Measurements from ENCODE around the gene BTBD16. TPM values are rescaled to one million over a fixed set of nuclear protein-coding genes. Genes with fewer than 3 reads are reported as not detected.

BTBD16 gene
- total and polyA plus RNA-seq, 2 of the 4 experiments (the other 2 are of a cell fraction) = not detected

DNA sequence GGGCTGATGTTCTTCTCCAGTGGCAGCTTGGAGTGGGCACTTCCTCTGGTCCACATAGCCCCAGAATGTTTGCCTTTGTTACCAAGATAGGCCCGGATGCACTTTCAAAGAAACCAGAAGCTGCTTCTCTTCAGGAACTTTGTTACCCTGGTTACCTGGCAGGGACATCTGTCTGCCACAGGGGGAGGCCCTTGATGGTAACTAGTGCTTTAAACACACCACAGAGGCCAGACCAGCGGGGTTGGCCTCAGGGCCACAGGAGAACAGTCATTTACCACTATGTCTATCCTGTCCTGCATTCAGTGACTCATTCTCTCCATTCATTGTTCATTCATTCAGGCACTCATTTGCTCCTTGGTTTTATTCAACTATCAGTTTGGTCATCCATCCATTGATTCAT lies 91.5 kb downstream of the BTBD16 start:
- H3K4me3 ChIP-seq (ENCODE audit: insufficient read depth, low read depth, low read length) = no peak overlapping the region
- no peak overlapping the region for H2AFZ ChIP-seq (replicated peaks; ENCODE audit: low read length, poor library complexity)
- no peak overlapping the region for H2AK5ac ChIP-seq (ENCODE audit: low read depth, low read length)
- no peak overlapping the region for H4K91ac ChIP-seq (ENCODE audit: insufficient read depth, low read depth, low read length)
- ATAC-seq (ENCODE audit: low read depth) (no peak), DNase-seq (no peak)
- no peak overlapping the region for H2AK9ac ChIP-seq (replicated peaks; ENCODE audit: low read depth, low read length, poor library complexity)
- H4K8ac ChIP-seq (ENCODE audit: low read depth in 2 of 2, low read length in 2 of 2) = no peak overlapping the region
- H3K27ac ChIP-seq (ENCODE audit: insufficient read depth, low read length) = no peak overlapping the region
- TF ChIP-seq NFE2L2 (IDR thresholded peaks at IDR 0.05; ENCODE audit: low read depth, low read length) (no peak), USF2 (IDR thresholded peaks at IDR 0.05; ENCODE audit: low read depth, low read length) (no peak), POLR2A (IDR thresholded peaks at IDR 0.05; ENCODE audit: low read depth, low read length) (no peak), BHLHE40 (IDR thresholded peaks at IDR 0.05; ENCODE audit: low read depth, low read length) (no peak), SMC3 (IDR thresholded peaks at IDR 0.05; ENCODE audit: low read depth, low read length) (no peak), MAFK (IDR thresholded peaks at IDR 0.05; ENCODE audit: low read depth, low read length) (no peak), CEBPB (IDR thresholded peaks at IDR 0.05; ENCODE audit: low read depth, low read length) (no peak), RFX5 (IDR thresholded peaks at IDR 0.05; ENCODE audit: low read depth, low read length) (no peak), CTCF (conservative IDR thresholded peaks at IDR 0.05; ENCODE audit: low read depth, low read length) (no peak), MXI1 (IDR thresholded peaks at IDR 0.05; ENCODE audit: borderline replicate concordance, low read depth, low read length) (no peak), MAZ (IDR thresholded peaks at IDR 0.05; ENCODE audit: borderline replicate concordance, low read depth, low read length) (no peak), CHD1 (IDR thresholded peaks at IDR 0.05; ENCODE audit: low read depth, low read length) (no peak), RCOR1 (IDR thresholded peaks at IDR 0.05; ENCODE audit: insufficient replicate concordance, low read length) (no peak), RAD21 (IDR thresholded peaks at IDR 0.05; ENCODE audit: low read length) (no peak), FOS (IDR thresholded peaks at IDR 0.05; ENCODE audit: low read depth, low read length) (no peak)
- TF ChIP-seq, protein P1, sequence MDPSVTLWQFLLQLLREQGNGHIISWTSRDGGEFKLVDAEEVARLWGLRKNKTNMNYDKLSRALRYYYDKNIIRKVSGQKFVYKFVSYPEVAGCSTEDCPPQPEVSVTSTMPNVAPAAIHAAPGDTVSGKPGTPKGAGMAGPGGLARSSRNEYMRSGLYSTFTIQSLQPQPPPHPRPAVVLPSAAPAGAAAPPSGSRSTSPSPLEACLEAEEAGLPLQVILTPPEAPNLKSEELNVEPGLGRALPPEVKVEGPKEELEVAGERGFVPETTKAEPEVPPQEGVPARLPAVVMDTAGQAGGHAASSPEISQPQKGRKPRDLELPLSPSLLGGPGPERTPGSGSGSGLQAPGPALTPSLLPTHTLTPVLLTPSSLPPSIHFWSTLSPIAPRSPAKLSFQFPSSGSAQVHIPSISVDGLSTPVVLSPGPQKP (IDR thresholded peaks at IDR 0.05; ENCODE audit: borderline replicate concordance, low read depth, low read length) = no peak
- no peak overlapping the region for H2BK5ac ChIP-seq (ENCODE audit: low read depth, low read length, poor library complexity, severe bottlenecking)
- intact Hi-C loops (cut with micrococcal nuclease) (no loop called here), in situ Hi-C loops (cut with MboI; ENCODE audit: low sequenced_read_pairs) (no loop called here), dilution Hi-C loops (cut with HindIII; ENCODE audit: low sequenced_read_pairs, unreplicated experiment) (no loop called here)
- H4K5ac ChIP-seq (ENCODE audit: low read depth, low read length) = no peak overlapping the region
- no peaks in the 10 kb centered on the region for H4K20me1 ChIP-seq (ENCODE audit: insufficient read depth, low read length)
- ChIA-PET CTCF (no interaction called here), POLR2A (ENCODE audit: unreplicated experiment) (no interaction called here)
- no peak overlapping the region for H3K9ac ChIP-seq (ENCODE audit: low read depth, low read length)
- H2BK20ac ChIP-seq (ENCODE audit: low read depth, low read length) = no peak overlapping the region
- no peak overlapping the region for H3K4me2 ChIP-seq (ENCODE audit: low read depth, low read length)
- no peak overlapping the region for H2BK15ac ChIP-seq (ENCODE audit: low read depth, low read length)
- no peak overlapping the region for H3K18ac ChIP-seq (ENCODE audit: low read depth, low read length)
- no TSS peak for BruUV-seq (replicated peaks)
- no peaks in the 10 kb centered on the region for H3K79me1 ChIP-seq (ENCODE audit: low read depth in 1 of 2, low read length in 2 of 2)
- WGBS, 2 experiments (ENCODE audit: extremely low coverage in 2 of 2, insufficient read length in 1 of 2) = 40% methylated on average over 1 of the region's 2 CpGs; no CpG with 5 or more reads in 1 of the 2 experiments
- H2BK120ac ChIP-seq (ENCODE audit: low read depth, low read length) = no peak overlapping the region
- no peaks in the 10 kb centered on the region for H3K9me3 ChIP-seq (ENCODE audit: control insufficient read depth, insufficient read depth, low read length)
- H3K27me3 ChIP-seq (ENCODE audit: control insufficient read depth, insufficient read depth, low read length) = peaks cover 21% of the 10 kb centered on the region
- H3K4me1 ChIP-seq (ENCODE audit: control insufficient read depth, insufficient read depth, low read length) = no peaks in the 10 kb centered on the region
- H3K56ac ChIP-seq (ENCODE audit: extremely low read depth, insufficient read depth, low read length) = no peak overlapping the region
- H3K23ac ChIP-seq (ENCODE audit: low read depth, low read length) = no peak overlapping the region
- H3K4ac ChIP-seq (ENCODE audit: low read depth, low read length) = no peak overlapping the region
- no peaks in the 10 kb centered on the region for H3K36me3 ChIP-seq (ENCODE audit: control insufficient read depth, insufficient read depth, low read length)
- H3K14ac ChIP-seq (replicated peaks; ENCODE audit: low read depth, low read length) = no peak overlapping the region
- no peaks in the 10 kb centered on the region for H3K9me1 ChIP-seq (ENCODE audit: insufficient read depth, low read length)

Measured in IMR-90 (cell line).